ENCODE data around the gene RARS1.

RARS1 gene

GRCh38 chr5:168486136-168486879 lies at the start of gene RARS1:
Gene RARS1 (plus strand): TSS chr5:168486471. CDS start chr5:168486499, 28 bp downstream.
- peak; percentile 94 for DNase-seq

GRCh38 chr5:168438349-168438748 lies 47.9 kb upstream of the RARS1 start:
- DNase-seq = no peak

GRCh38 chr5:168443533-168443932 lies 42.7 kb upstream of the RARS1 start:
- no peak for DNase-seq

GRCh38 chr5:168443950-168444700 lies 42.1 kb upstream of the RARS1 start:
- no peak for DNase-seq

- DNase-seq = no peak
Measured at GRCh38 chr5:168446983-168447619, 39.2 kb upstream of the RARS1 start.

- no peak for DNase-seq
Measured at GRCh38 chr5:168447808-168448207, 38.5 kb upstream of the RARS1 start.

- DNase-seq = no peak
Measured at GRCh38 chr5:168449166-168449565, 37.1 kb upstream of the RARS1 start.

GRCh38 chr5:168451565-168451964 lies 34.7 kb upstream of the RARS1 start:
- DNase-seq = no peak

- no peak for DNase-seq
Measured at GRCh38 chr5:168455201-168455600, 31.1 kb upstream of the RARS1 start.

- no peak for DNase-seq
Measured at GRCh38 chr5:168457542-168457941, 28.7 kb upstream of the RARS1 start.

GRCh38 chr5:168460606-168461005 lies 25.7 kb upstream of the RARS1 start:
- DNase-seq = no peak

- DNase-seq = no peak
Measured at GRCh38 chr5:168463081-168463480, 23.2 kb upstream of the RARS1 start.

- DNase-seq = no peak
Measured at GRCh38 chr5:168464214-168464613, 22.1 kb upstream of the RARS1 start.

GRCh38 chr5:168464641-168465040 lies 21.6 kb upstream of the RARS1 start:
- DNase-seq = no peak

- DNase-seq = no peak
Measured at GRCh38 chr5:168467755-168468330, 18.4 kb upstream of the RARS1 start.

- no peak for DNase-seq
Measured at GRCh38 chr5:168468836-168469235, 17.4 kb upstream of the RARS1 start.

GRCh38 chr5:168469816-168470215 lies 16.5 kb upstream of the RARS1 start:
- DNase-seq = no peak

GRCh38 chr5:168471785-168472184 lies 14.5 kb upstream of the RARS1 start:
- no peak for DNase-seq

- DNase-seq = no peak
Measured at GRCh38 chr5:168472329-168472728, 13.9 kb upstream of the RARS1 start.

GRCh38 chr5:168474319-168474718 lies 12.0 kb upstream of the RARS1 start:
- DNase-seq = no peak

- no peak for DNase-seq
Measured at GRCh38 chr5:168477060-168477459, 9.2 kb upstream of the RARS1 start.

GRCh38 chr5:168479166-168479565 lies 7.1 kb upstream of the RARS1 start:
- no peak for DNase-seq

- DNase-seq = no peak
Measured at GRCh38 chr5:168480601-168481000, 5.7 kb upstream of the RARS1 start.
